NCI-H1417 (cell line): ENCODE results near the gene ADAMTSL1.

Source experiments
- DNase-seq, 3 experiments: peaks; one replicate each; lab custom pipeline; 2025; lab: John Stamatoyannopoulos, UW

ADAMTSL1 gene

GRCh38 chr9:18461496-18461895 is 12.5 kb upstream of the ADAMTSL1 start:
- DNase-seq = no peak

- no peak for DNase-seq
Observed at GRCh38 chr9:18463991-18464390, 10.0 kb upstream of the ADAMTSL1 start.

DNA sequence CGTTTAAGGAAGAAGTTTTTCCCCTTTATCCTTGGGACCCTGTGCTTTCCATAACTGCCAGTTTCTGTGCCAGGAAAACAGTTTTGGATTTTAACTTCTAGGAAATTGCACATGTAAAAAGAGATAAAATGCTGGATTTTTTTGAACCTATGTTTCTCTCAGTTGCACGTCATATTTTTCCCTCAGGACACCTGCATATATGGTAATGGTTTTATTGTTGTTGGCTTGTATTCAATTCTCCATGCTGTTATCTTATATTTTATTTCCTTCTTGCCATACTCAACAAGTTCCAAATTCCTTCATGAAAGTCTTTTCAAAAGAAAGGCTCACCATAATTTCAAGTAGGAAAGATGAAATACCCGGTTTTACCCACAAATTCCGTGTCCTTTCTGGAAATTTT is 7.9 kb upstream of the ADAMTSL1 start:
- no peak for DNase-seq

DNA sequence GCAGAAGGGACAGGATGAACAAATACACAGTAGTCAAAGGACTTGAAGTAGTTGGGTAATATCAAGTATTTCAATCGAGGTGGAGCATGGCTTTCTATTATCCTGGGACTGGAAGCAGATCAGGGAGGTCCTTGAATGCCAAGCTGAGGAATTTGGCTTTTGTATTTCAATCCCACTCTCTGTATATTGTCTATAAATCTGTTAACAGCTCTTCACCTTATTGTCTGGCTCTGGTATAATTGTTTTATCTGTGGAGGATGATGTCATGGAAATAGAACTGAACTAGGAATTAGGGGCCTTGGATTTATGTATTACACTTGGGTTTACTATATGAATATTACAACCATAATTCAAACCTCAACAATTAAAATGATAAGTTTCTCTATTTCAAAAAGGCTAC is 6.3 kb upstream of the ADAMTSL1 start:
- no peak for DNase-seq

- DNase-seq = no peak
Observed at GRCh38 chr9:18472435-18472834, 1.5 kb upstream of the ADAMTSL1 start.

GRCh38 chr9:18472841-18473251 is 1.1 kb upstream of the ADAMTSL1 start:
- no peak for DNase-seq

DNA sequence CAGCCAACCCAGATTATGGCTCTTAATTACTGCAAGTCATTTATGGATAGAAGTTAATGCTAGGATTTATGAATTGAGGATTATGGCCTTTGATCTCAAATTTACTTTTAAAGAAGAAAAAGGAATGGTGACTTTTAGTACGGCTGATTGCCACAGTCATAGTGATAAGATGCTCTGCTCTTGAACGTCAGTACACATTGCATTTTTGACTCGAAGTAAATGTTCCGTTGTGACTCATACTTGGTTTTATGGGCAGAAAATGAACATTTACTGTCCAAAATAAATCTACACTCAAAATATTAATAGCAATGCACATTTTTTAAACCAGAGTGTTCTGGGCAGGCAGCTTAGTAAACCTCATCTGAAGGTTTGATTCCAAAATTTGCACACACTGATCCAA is 830 bp downstream of the ADAMTSL1 start:
- DNase-seq = no peak

- DNase-seq = no peak
Observed at GRCh38 chr9:18477121-18477660, 3.2 kb downstream of the ADAMTSL1 start.

- no peak for DNase-seq
Observed at GRCh38 chr9:18477719-18478118, 3.8 kb downstream of the ADAMTSL1 start.

DNA sequence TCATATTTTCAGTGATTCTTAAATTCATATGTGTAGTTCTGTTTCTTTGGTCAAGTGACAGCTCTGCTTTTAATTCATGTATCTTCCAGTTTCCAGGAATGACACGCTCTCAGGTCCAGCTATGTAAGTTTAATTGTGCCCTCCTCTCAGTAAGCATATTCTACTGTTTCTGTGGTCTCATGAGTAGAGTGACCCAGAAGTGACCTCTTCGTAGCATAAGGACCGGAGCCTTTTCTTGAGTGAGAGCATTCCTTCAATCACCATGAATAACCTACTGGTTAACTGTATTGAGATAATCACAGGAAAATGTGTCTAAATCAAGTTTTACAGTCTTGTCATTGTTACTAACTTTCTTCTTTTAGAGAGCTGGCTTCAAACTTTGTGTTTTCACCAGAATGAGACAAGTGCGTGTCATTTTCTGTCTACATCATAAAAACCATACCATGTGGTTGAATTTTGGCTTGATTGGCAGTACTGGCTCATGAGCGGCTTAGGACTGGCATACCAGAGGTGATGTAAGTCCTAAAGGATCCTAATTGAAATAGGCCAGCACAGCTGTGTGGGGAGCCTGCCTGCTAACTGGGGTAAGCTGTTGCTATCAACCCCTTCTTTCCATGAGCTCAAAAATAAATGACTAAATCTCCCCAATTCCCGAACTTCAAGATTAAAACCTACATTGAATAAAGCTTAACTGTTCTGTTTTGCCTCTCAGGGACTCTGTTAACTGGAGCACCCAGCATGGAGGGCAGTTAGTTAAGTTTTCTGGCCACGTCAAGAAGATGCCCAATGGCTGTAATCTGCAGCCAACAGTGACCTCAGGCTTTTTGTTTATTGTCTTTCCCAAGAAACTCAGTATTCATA is 4.8 kb downstream of the ADAMTSL1 start:
- DNase-seq = no peak

GRCh38 chr9:18479405-18479804 is 5.5 kb downstream of the ADAMTSL1 start:
- no peak for DNase-seq

DNA sequence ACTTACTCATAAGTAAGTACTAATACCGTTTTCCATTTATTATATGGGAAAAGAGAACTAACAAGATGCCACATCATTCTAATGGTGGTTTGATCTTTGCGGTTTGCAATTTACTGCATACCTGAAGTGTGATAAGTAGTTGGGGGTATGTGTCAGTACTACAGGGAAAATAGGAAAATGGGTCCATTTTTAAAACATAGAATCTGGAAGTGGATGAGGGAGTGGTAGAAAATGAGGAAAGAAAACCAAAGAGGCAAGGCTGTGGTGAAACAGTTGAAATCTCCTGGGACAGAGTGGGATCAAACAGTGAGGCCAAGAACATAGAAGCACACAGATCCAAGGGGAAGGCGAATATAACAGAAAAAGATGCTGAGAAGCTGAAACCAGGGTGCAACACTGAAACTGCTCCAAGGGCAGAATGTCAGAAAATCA is 6.7 kb downstream of the ADAMTSL1 start:
- no peak for DNase-seq

DNA sequence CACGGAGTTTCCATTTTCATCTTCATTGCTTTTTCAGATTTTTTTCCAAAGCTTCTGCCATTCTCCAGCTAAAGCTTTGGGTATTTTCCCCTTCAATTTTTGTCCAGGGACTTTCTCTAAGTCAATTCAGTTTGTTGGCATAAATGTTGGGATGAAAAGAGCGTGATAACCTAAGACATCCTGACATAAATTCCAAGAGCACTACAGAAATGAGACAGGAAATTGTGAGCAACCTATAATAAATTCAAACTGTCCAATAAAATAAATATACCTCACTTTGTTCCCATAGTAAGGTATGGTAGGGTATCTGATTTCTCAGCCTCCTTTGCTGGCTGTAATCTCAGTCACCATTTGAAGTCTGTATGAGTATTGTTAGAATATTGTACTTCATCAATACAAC is 8.4 kb downstream of the ADAMTSL1 start:
- DNase-seq = no peak

DNA sequence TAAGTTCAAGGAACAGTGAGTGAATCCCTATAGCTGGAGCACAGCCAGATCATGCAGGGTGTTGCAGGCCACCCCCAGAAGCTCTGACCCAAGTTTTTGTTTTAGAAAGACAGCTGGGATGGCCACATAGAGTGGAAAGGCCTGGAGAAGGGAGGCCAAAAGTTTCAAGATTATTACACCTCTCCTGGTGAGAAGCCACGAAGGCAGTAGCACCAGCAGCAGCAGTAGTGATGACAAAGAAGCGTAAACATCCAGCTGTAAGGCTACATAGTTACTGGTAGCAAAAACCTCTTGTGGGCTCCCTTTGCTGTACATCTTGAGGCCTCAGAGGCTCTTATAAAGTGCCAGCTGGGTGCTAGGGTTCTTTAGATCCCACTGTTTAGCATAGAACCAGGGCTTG is 11.8 kb downstream of the ADAMTSL1 start:
- no peak for DNase-seq

- no peak for DNase-seq
Observed at GRCh38 chr9:18487611-18488010, 13.7 kb downstream of the ADAMTSL1 start.

DNA sequence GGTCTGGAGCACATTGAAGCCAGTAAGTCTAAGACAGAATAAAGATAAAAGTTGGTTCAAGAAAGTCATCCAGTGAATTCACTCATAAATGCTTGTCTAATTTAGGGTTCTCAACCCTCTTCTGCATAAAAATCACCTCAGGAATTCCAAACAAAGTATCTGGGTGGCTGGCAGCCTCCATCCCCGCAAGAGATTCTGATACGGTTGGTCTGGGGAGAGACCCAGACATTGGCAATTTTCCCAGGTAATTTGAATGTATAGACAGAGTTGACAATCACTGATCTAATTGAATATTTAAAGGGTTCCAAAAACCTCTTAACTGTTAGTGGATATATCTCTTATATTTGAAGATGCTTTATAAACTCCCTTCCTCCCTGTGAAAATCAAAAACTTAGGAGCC is 14.9 kb downstream of the ADAMTSL1 start:
- no peak for DNase-seq

DNA sequence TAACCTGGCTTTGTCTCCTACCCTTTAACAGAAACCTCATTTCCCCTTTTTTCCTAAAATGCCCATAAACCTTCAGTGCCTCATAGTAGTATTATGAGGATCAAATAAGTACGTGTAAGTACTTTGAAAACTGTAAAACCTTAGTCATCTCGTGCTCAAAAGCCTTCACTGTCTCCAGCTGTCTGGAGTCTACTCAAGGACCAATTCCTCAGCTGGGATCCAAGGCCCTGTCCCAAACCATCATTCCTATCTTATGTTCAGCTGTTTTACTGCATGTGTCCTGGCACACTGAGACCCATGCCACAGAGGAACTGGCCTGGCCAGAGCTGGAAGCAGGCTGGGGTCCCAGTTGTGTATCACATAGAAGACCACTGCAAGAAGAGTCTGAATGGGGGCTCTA is 15.9 kb downstream of the ADAMTSL1 start:
- DNase-seq = no peak

- no peak for DNase-seq
Observed at GRCh38 chr9:18490641-18491370, 16.9 kb downstream of the ADAMTSL1 start.

DNA sequence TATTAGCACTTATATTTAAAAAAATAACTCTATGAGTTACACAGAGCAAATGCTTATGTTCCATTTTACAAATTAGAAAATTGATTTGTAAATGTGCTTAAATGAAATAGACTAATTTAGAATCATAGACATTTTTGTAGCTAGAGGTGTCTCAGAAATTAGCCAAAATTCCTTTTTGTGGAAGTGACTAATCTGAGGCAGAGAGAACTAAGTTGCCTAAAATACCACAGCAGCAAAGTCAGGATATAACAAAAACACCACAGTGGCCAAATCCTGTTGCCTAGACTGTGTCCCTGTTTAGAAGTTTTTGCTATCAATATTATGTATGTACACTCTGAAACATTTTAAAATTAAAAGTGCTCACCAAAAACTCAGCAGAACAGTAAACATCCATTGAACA is 18.7 kb downstream of the ADAMTSL1 start:
- DNase-seq = no peak

GRCh38 chr9:18493451-18493993 is 19.6 kb downstream of the ADAMTSL1 start:
- DNase-seq = peak in 1 of 3 experiments; percentile 36

DNA sequence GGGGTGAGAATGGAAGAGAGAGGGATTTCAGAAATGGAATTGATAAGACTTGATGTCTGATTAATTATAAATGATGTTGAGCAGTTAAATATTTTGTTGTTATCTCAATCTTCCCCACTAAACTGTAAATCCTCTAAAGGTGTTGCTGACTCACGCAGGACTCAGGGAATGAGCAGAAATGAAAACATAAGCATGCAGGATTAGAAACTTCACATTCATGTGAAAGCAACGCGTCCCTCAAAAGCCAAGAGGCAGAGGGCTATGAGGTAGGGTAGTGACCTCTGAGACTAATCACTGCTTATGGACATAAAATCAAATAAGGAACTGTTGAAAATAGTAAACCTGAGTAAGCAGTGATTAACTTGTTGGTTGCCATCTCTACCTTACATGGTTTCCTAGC is 21.1 kb downstream of the ADAMTSL1 start:
- no peak for DNase-seq

- DNase-seq = no peak
Observed at GRCh38 chr9:18496256-18497000, 22.5 kb downstream of the ADAMTSL1 start.
